ENCODE measurements around the gene SGMS1.

Gene SGMS1

GRCh38 chr10:50511492-50512213 is 112.1 kb downstream of the SGMS1 start:
- Histone ChIP-seq H3K9me2 (replicated peaks; ENCODE audit: control insufficient read depth, low read length) (no peaks in the 10 kb centered on the region; the same call in 1 of the 2 replicates), H4K20me1 (ENCODE audit: control insufficient read depth, insufficient read depth, low read depth, low read length) (no peaks in the 10 kb centered on the region), H3K4me3 (ENCODE audit: low read length) (no peak overlapping the region), H3K36me3 (ENCODE audit: control insufficient read depth, low read length) (no peaks in the 10 kb centered on the region), H3F3A (ENCODE audit: control insufficient read depth, insufficient read depth) (no peaks in the 10 kb centered on the region), H3K4me1 (ENCODE audit: control insufficient read depth, low read length) (no peaks in the 10 kb centered on the region), H3K79me2 (ENCODE audit: control insufficient read depth, low read length) (no peaks in the 10 kb centered on the region), H3K9me3 (ENCODE audit: control insufficient read depth, insufficient read depth, low read length) (no peaks in the 10 kb centered on the region), H3K27ac (ENCODE audit: low read depth, low read length) (no peak overlapping the region), H3K4me2 (ENCODE audit: low read length) (no peak overlapping the region), H3K27me3 (ENCODE audit: control insufficient read depth, low read length) (no peaks in the 10 kb centered on the region)
- TF ChIP-seq CTCF (IDR thresholded peaks at IDR 0.05; ENCODE audit: low read depth, low read length, poor library complexity, severe bottlenecking) (no peak), EZH2phosphoT487 (IDR thresholded peaks at IDR 0.05; ENCODE audit: borderline replicate concordance, low read length) (no peak)

GRCh38 chr10:50510517-50511473 is 113.0 kb downstream of the SGMS1 start:
- Histone ChIP-seq H3K4me3 (ENCODE audit: low read length) (no peak overlapping the region), H3K27me3 (ENCODE audit: control insufficient read depth, low read length) (no peaks in the 10 kb centered on the region), H3K4me1 (ENCODE audit: control insufficient read depth, low read length) (no peaks in the 10 kb centered on the region), H3K9me3 (ENCODE audit: control insufficient read depth, insufficient read depth, low read length) (no peaks in the 10 kb centered on the region), H3K27ac (ENCODE audit: low read depth, low read length) (no peak overlapping the region), H3K9me2 (replicated peaks; ENCODE audit: control insufficient read depth, low read length) (no peaks in the 10 kb centered on the region; the same call in 1 of the 2 replicates), H3F3A (ENCODE audit: control insufficient read depth, insufficient read depth) (no peaks in the 10 kb centered on the region), H3K4me2 (ENCODE audit: low read length) (no peak overlapping the region), H4K20me1 (ENCODE audit: control insufficient read depth, insufficient read depth, low read depth, low read length) (no peaks in the 10 kb centered on the region), H3K36me3 (ENCODE audit: control insufficient read depth, low read length) (no peaks in the 10 kb centered on the region), H3K79me2 (ENCODE audit: control insufficient read depth, low read length) (no peaks in the 10 kb centered on the region)
- no peak for TF ChIP-seq CTCF (IDR thresholded peaks at IDR 0.05; ENCODE audit: low read depth, low read length, poor library complexity, severe bottlenecking)
- no peak for TF ChIP-seq EZH2phosphoT487 (IDR thresholded peaks at IDR 0.05; ENCODE audit: borderline replicate concordance, low read length)

GRCh38 chr10:50508315-50509051 is 115.3 kb downstream of the SGMS1 start:
- Histone ChIP-seq H3K9me2 (replicated peaks; ENCODE audit: control insufficient read depth, low read length) (no peaks in the 10 kb centered on the region; the same call in 1 of the 2 replicates), H4K20me1 (ENCODE audit: control insufficient read depth, insufficient read depth, low read depth, low read length) (no peaks in the 10 kb centered on the region), H3K4me3 (ENCODE audit: low read length) (no peak overlapping the region), H3K79me2 (ENCODE audit: control insufficient read depth, low read length) (no peaks in the 10 kb centered on the region), H3K9me3 (ENCODE audit: control insufficient read depth, insufficient read depth, low read length) (no peaks in the 10 kb centered on the region), H3K4me1 (ENCODE audit: control insufficient read depth, low read length) (no peaks in the 10 kb centered on the region), H3F3A (ENCODE audit: control insufficient read depth, insufficient read depth) (no peaks in the 10 kb centered on the region), H3K36me3 (ENCODE audit: control insufficient read depth, low read length) (no peaks in the 10 kb centered on the region), H3K27ac (ENCODE audit: low read depth, low read length) (no peak overlapping the region), H3K27me3 (ENCODE audit: control insufficient read depth, low read length) (no peaks in the 10 kb centered on the region), H3K4me2 (ENCODE audit: low read length) (no peak overlapping the region)
- TF ChIP-seq CTCF (IDR thresholded peaks at IDR 0.05; ENCODE audit: low read depth, low read length, poor library complexity, severe bottlenecking) = no peak
- TF ChIP-seq EZH2phosphoT487 (IDR thresholded peaks at IDR 0.05; ENCODE audit: borderline replicate concordance, low read length) = no peak

Measured in DOHH2 (cell line).